NCI-H226 (cell line): ENCODE data around the gene PER2.
"Not testable (repeated sequence)": the region's sequence is repeated elsewhere in the genome, so short reads cannot be mapped to it uniquely, and the experiment has no call there.

Experiments
- DNase-seq: peaks from one replicate; pipeline ENCODE4 v3.0.0-alpha.2; 2015

PER2 gene

GRCh38 chr2:238286551-238286950 is 1.9 kb downstream of the PER2 start:
- no peak for DNase-seq

GRCh38 chr2:238286095-238286494 is 2.3 kb downstream of the PER2 start:
- DNase-seq, result no peak

- DNase-seq, result no peak
Observed at GRCh38 chr2:238285653-238286082, 2.7 kb downstream of the PER2 start.

GRCh38 chr2:238284802-238285515 is 3.5 kb downstream of the PER2 start:
- DNase-seq, result no peak

GRCh38 chr2:238282861-238283738 is 5.3 kb downstream of the PER2 start:
- DNase-seq, result no peak

GRCh38 chr2:238281826-238282480 is 6.5 kb downstream of the PER2 start:
- no peak for DNase-seq

GRCh38 chr2:238280083-238280825 is 8.2 kb downstream of the PER2 start:
- no peak for DNase-seq

- no peak for DNase-seq
Observed at GRCh38 chr2:238279324-238279682, 9.1 kb downstream of the PER2 start.

GRCh38 chr2:238278626-238279323 is 9.6 kb downstream of the PER2 start:
- no peak for DNase-seq

- no peak for DNase-seq
Observed at GRCh38 chr2:238277695-238278094, 10.7 kb downstream of the PER2 start.

GRCh38 chr2:238274152-238274865 is 14.1 kb downstream of the PER2 start:
- no peak for DNase-seq

- DNase-seq, result not testable (repeated sequence)
Observed at GRCh38 chr2:238273433-238273832, 15.0 kb downstream of the PER2 start.

GRCh38 chr2:238272156-238272555 is 16.3 kb downstream of the PER2 start:
- no peak for DNase-seq

- DNase-seq, result not testable (repeated sequence)
Observed at GRCh38 chr2:238271686-238272085, 16.7 kb downstream of the PER2 start.

- no peak for DNase-seq
Observed at GRCh38 chr2:238271061-238271554, 17.3 kb downstream of the PER2 start.

- DNase-seq, result no peak
Observed at GRCh38 chr2:238270606-238271005, 17.8 kb downstream of the PER2 start.

- no peak for DNase-seq
Observed at GRCh38 chr2:238269741-238270140, 18.7 kb downstream of the PER2 start.

GRCh38 chr2:238267884-238268680 is 20.3 kb downstream of the PER2 start:
- DNase-seq, result no peak

GRCh38 chr2:238267341-238267710 is 21.1 kb downstream of the PER2 start:
- DNase-seq, result peak; percentile 37

- DNase-seq, result no peak
Observed at GRCh38 chr2:238265605-238266004, 22.8 kb downstream of the PER2 start.

GRCh38 chr2:238264072-238264460 is 24.3 kb downstream of the PER2 start:
- no peak for DNase-seq
